ENCODE data around the gene KLHDC4. TPM values are rescaled to one million over a fixed set of nuclear protein-coding genes. Genes with fewer than 3 reads are reported as not detected.

The KLHDC4 gene
- total and polyA plus RNA-seq, 2 donors (not counting 1 experiment from before 2014, with no cell fraction given): 51.3 to 90.8 TPM

GRCh38 chr16:87703071-87703470, 62.7 kb downstream of the KLHDC4 start:
- TF ChIP-seq EZH2 (IDR thresholded peaks at IDR 0.05; ENCODE audit: borderline replicate concordance, insufficient read depth, low read depth, low read length, poor library complexity, severe bottlenecking): no peak
- TF ChIP-seq, protein P1, sequence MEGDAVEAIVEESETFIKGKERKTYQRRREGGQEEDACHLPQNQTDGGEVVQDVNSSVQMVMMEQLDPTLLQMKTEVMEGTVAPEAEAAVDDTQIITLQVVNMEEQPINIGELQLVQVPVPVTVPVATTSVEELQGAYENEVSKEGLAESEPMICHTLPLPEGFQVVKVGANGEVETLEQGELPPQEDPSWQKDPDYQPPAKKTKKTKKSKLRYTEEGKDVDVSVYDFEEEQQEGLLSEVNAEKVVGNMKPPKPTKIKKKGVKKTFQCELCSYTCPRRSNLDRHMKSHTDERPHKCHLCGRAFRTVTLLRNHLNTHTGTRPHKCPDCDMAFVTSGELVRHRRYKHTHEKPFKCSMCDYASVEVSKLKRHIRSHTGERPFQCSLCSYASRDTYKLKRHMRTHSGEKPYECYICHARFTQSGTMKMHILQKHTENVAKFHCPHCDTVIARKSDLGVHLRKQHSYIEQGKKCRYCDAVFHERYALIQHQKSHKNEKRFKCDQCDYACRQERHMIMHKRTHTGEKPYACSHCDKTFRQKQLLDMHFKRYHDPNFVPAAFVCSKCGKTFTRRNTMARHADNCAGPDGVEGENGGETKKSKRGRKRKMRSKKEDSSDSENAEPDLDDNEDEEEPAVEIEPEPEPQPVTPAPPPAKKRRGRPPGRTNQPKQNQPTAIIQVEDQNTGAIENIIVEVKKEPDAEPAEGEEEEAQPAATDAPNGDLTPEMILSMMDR (IDR thresholded peaks at IDR 0.05): no peak
- no peaks in the 10 kb centered on the region for H3K27me3 ChIP-seq (replicated peaks in 1 of 4; ENCODE audit: control extremely low read depth in 1 of 4, control insufficient read depth in 3 of 4, insufficient read depth in 4 of 4, low read length in 3 of 4)
- peak overlapping the region; percentile 91 for H3K27ac Mint-ChIP-seq
- H3K4me3 ChIP-seq (ENCODE audit: control extremely low read depth in 1 of 5, extremely low read depth in 1 of 5, insufficient read depth in 1 of 5, low read depth in 2 of 5, low read length in 4 of 5): peak overlapping the region in 1 of 5 experiments; percentile 38
- H3K27ac ChIP-seq (ENCODE audit: low read length in 2 of 2): peak overlapping the region in 1 of 2 donors; percentile 80
- ChIA-PET CTCF (interaction anchor here (0.8 to 3.2 kb wide), 8 partner anchors 8 to 67 kb away, joined by 3 to 26 read pairs (median 3); no protein-coding TSS in a partner anchor), POLR2A (interaction anchor here (0.7 to 1.9 kb wide), 2 partner anchors 9 to 67 kb away, joined by 3 to 9 read pairs; no protein-coding TSS in a partner anchor)
- H3K79me2 ChIP-seq (ENCODE audit: control insufficient read depth, insufficient read depth, low read length): no peaks in the 10 kb centered on the region
- H4K20me1 ChIP-seq (ENCODE audit: control insufficient read depth, insufficient read depth, low read length, poor library complexity, severe bottlenecking): peaks cover 6% of the 10 kb centered on the region
- H3K4me2 ChIP-seq (replicated peaks; ENCODE audit: low read depth, low read length, poor library complexity, severe bottlenecking): peak overlapping the region; percentile 73
- DNase-seq (no peak), ATAC-seq (ENCODE audit: low read depth) (no peak)
- H3K9ac ChIP-seq (ENCODE audit: low read length): peak overlapping the region; percentile 23
- no peaks in the 10 kb centered on the region for H3K9me3 Mint-ChIP-seq (ENCODE audit: insufficient read depth)
- H3K27me3 Mint-ChIP-seq: no peaks in the 10 kb centered on the region
- H3K4me1 ChIP-seq (ENCODE audit: control insufficient read depth in 2 of 2, insufficient read depth in 2 of 2, low read length in 2 of 2): peaks cover 45 to 61% of the 10 kb centered on the region in 2 donors
- intact Hi-C loops (cut with micrococcal nuclease): loop anchor here (5.0 kb wide), 1 partner anchor 64 kb away; the partner anchor contains the start of gene KLHDC4
- H3K9me3 ChIP-seq (ENCODE audit: control extremely low read depth in 1 of 3, control insufficient read depth in 2 of 3, insufficient read depth in 1 of 3, low read length in 2 of 3): no peaks in the 10 kb centered on the region
- H3K36me3 ChIP-seq (replicated peaks in 1 of 2; ENCODE audit: control extremely low read depth in 1 of 2, control insufficient read depth in 1 of 2, extremely low read depth in 1 of 2, insufficient read depth in 2 of 2, low read length in 1 of 2): peaks cover 0 to 25% of the 10 kb centered on the region in 2 experiments
- H2AFZ ChIP-seq (ENCODE audit: insufficient read depth, low read depth, low read length, poor library complexity, severe bottlenecking): no peak overlapping the region
- 54% methylated on average over 26 of the region's 26 CpGs for WGBS (ENCODE audit: insufficient coverage)
- peak overlapping the region; percentile 63 for H3K4me3 Mint-ChIP-seq
- peaks cover 53% of the 10 kb centered on the region for H3K4me1 Mint-ChIP-seq

- peaks cover 0 to 18% of the 10 kb centered on the region in 2 experiments for H3K36me3 ChIP-seq (replicated peaks in 1 of 2; ENCODE audit: control extremely low read depth in 1 of 2, control insufficient read depth in 1 of 2, extremely low read depth in 1 of 2, insufficient read depth in 2 of 2, low read length in 1 of 2)
- peak overlapping the region in 1 of 5 experiments; percentile 38 for H3K4me3 ChIP-seq (ENCODE audit: control extremely low read depth in 1 of 5, extremely low read depth in 1 of 5, insufficient read depth in 1 of 5, low read depth in 2 of 5, low read length in 4 of 5)
- peaks cover 6% of the 10 kb centered on the region for H4K20me1 ChIP-seq (ENCODE audit: control insufficient read depth, insufficient read depth, low read length, poor library complexity, severe bottlenecking)
- ChIA-PET POLR2A (interaction anchor here (0.7 to 1.9 kb wide), 3 partner anchors 9 to 66 kb away, joined by 3 to 9 read pairs (median 3); no protein-coding TSS in a partner anchor), CTCF (interaction anchor here (0.6 to 3.2 kb wide), 9 partner anchors 9 to 111 kb away, joined by 3 to 26 read pairs (median 3); no protein-coding TSS in a partner anchor)
- peak overlapping the region; percentile 63 for H3K4me3 Mint-ChIP-seq
- H3K27ac Mint-ChIP-seq: peak overlapping the region; percentile 91
- H3K4me2 ChIP-seq (replicated peaks; ENCODE audit: low read depth, low read length, poor library complexity, severe bottlenecking): peak overlapping the region; percentile 73
- peaks cover 56% of the 10 kb centered on the region for H3K4me1 Mint-ChIP-seq
- no peaks in the 10 kb centered on the region for H3K9me3 ChIP-seq (ENCODE audit: control extremely low read depth in 1 of 3, control insufficient read depth in 2 of 3, insufficient read depth in 1 of 3, low read length in 2 of 3)
- H3K27me3 Mint-ChIP-seq: no peaks in the 10 kb centered on the region
- peak overlapping the region; percentile 49 for H2AFZ ChIP-seq (ENCODE audit: insufficient read depth, low read depth, low read length, poor library complexity, severe bottlenecking)
- intact Hi-C loops (cut with micrococcal nuclease): loop anchor here (1.0 to 5.0 kb wide), 2 partner anchors 65 to 66 kb away; partner anchors contain the start of gene KLHDC4
- ATAC-seq (ENCODE audit: low read depth) (peak; percentile 51), DNase-seq (peak; percentile 74)
- H3K27me3 ChIP-seq (replicated peaks in 1 of 4; ENCODE audit: control extremely low read depth in 1 of 4, control insufficient read depth in 3 of 4, insufficient read depth in 4 of 4, low read length in 3 of 4): no peaks in the 10 kb centered on the region
- TF ChIP-seq EZH2 (IDR thresholded peaks at IDR 0.05; ENCODE audit: borderline replicate concordance, insufficient read depth, low read depth, low read length, poor library complexity, severe bottlenecking): no peak
- TF ChIP-seq, protein P1 (IDR thresholded peaks at IDR 0.05): peak; percentile 45
- WGBS (ENCODE audit: insufficient coverage): 0% methylated on average over 19 of the region's 19 CpGs
- no peaks in the 10 kb centered on the region for H3K79me2 ChIP-seq (ENCODE audit: control insufficient read depth, insufficient read depth, low read length)
- peak overlapping the region; percentile 79 to 80 for H3K27ac ChIP-seq (ENCODE audit: low read length in 2 of 2)
- H3K4me1 ChIP-seq (ENCODE audit: control insufficient read depth in 2 of 2, insufficient read depth in 2 of 2, low read length in 2 of 2): peaks cover 45 to 67% of the 10 kb centered on the region in 2 donors
- no peaks in the 10 kb centered on the region for H3K9me3 Mint-ChIP-seq (ENCODE audit: insufficient read depth)
- peak overlapping the region; percentile 23 for H3K9ac ChIP-seq (ENCODE audit: low read length)
Observed at GRCh38 chr16:87702325-87702811, 63.4 kb downstream of the KLHDC4 start.

Measured in B cell (primary cell).